Ishikawa (cell line): Measurements from ENCODE around the gene CD300LG.

Experiments
- CEBPB ChIP-seq: IDR thresholded peaks from 2 replicates; pipeline ENCODE4 v1.6.1; 2012
- CREB1 ChIP-seq: IDR thresholded peaks from 2 replicates; pipeline ENCODE4 v1.6.1; 2012; ENCODE audit warnings: low read depth
- EGR1 ChIP-seq: IDR thresholded peaks from 2 replicates; pipeline ENCODE4 v1.6.1; 2012
- EP300 ChIP-seq: IDR thresholded peaks from 2 replicates; pipeline ENCODE4 v1.6.1; 2012; ENCODE audit warnings: borderline replicate concordance
- FOXM1 ChIP-seq: IDR thresholded peaks from 2 replicates; pipeline ENCODE4 v1.6.1; 2012; ENCODE audit warnings: low read depth, borderline replicate concordance
- NFIC ChIP-seq: IDR thresholded peaks from 2 replicates; pipeline ENCODE4 v1.6.1; 2012
- RAD21 ChIP-seq: IDR thresholded peaks from 2 replicates; pipeline ENCODE4 v1.6.1; 2012; ENCODE audit warnings: low read depth
- TAF1 ChIP-seq: IDR thresholded peaks from 2 replicates; pipeline ENCODE4 v1.6.1; 2012; ENCODE audit warnings: low read depth, mild to moderate bottlenecking
- TCF12 ChIP-seq: IDR thresholded peaks from 2 replicates; pipeline ENCODE4 v1.6.1; 2012; ENCODE audit warnings: low read depth
- TEAD4 ChIP-seq: IDR thresholded peaks from 2 replicates; pipeline ENCODE4 v1.6.1; 2012
- YY1 ChIP-seq: IDR thresholded peaks from 2 replicates; pipeline ENCODE4 v1.6.1; 2012; ENCODE audit warnings: low read depth
- ZBTB7A ChIP-seq: IDR thresholded peaks from 2 replicates; pipeline ENCODE4 v1.6.1; 2012; ENCODE audit warnings: low read depth
- TF ChIP-seq, protein P1 (sequence below): IDR thresholded peaks from 2 replicates; pipeline ENCODE4 v1.6.1; 2012
- TF ChIP-seq, protein P2 (sequence below): IDR thresholded peaks from 2 replicates; pipeline ENCODE4 v1.6.1; 2012; ENCODE audit warnings: low read depth, mild to moderate bottlenecking
- TF ChIP-seq, protein P3 (sequence below): IDR thresholded peaks from 2 replicates; pipeline ENCODE4 v1.6.1; 2012

Gene CD300LG

DNA sequence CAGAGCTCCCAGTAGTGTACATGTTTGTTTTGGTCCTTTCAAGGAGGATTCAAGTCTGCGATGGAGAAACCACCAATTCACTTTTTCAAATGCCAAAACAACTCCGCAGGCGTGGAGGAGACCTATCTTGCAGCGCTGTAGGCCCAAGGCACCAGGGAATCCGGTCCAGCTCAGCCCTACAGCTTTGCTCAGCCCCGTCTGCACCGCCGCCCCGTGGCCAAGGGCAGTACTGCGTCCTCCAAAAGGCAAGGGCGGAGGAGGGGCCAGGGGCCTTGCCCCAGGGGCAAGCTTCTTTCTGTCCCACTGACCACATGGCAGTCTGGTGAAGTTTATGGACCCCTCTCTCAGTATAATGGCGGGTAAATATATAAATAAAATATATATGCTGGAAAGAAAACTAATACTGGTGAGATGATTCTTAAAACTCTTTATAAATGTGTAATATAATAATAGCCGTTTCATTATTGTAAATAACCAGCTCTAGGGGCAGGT is 709 bp upstream of the CD300LG start:
- TF ChIP-seq ZBTB7A = peak; percentile 82; the same call in 1 of the 2 replicates
- TF ChIP-seq EP300 = no peak
- TF ChIP-seq RAD21 = peak; percentile 91
- no peak; the same call in 1 of the 2 replicates for TF ChIP-seq FOXM1
- TF ChIP-seq, protein P1, sequence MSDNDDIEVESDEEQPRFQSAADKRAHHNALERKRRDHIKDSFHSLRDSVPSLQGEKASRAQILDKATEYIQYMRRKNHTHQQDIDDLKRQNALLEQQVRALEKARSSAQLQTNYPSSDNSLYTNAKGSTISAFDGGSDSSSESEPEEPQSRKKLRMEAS = 0 out of 2 replicates have a peak, but pooled peaks have one; percentile 19

DNA sequence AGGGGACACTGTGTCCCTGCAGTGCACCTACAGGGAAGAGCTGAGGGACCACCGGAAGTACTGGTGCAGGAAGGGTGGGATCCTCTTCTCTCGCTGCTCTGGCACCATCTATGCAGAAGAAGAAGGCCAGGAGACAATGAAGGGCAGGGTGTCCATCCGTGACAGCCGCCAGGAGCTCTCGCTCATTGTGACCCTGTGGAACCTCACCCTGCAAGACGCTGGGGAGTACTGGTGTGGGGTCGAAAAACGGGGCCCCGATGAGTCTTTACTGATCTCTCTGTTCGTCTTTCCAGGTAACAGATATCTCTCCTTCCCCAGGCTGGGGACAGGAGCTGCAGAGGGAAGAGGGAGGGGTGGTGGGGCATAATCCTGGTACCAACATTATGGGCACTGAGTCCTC is 1.6 kb downstream of the CD300LG start:
- no peak for TF ChIP-seq TEAD4
- TF ChIP-seq YY1 = no peak
- TF ChIP-seq, protein P2, sequence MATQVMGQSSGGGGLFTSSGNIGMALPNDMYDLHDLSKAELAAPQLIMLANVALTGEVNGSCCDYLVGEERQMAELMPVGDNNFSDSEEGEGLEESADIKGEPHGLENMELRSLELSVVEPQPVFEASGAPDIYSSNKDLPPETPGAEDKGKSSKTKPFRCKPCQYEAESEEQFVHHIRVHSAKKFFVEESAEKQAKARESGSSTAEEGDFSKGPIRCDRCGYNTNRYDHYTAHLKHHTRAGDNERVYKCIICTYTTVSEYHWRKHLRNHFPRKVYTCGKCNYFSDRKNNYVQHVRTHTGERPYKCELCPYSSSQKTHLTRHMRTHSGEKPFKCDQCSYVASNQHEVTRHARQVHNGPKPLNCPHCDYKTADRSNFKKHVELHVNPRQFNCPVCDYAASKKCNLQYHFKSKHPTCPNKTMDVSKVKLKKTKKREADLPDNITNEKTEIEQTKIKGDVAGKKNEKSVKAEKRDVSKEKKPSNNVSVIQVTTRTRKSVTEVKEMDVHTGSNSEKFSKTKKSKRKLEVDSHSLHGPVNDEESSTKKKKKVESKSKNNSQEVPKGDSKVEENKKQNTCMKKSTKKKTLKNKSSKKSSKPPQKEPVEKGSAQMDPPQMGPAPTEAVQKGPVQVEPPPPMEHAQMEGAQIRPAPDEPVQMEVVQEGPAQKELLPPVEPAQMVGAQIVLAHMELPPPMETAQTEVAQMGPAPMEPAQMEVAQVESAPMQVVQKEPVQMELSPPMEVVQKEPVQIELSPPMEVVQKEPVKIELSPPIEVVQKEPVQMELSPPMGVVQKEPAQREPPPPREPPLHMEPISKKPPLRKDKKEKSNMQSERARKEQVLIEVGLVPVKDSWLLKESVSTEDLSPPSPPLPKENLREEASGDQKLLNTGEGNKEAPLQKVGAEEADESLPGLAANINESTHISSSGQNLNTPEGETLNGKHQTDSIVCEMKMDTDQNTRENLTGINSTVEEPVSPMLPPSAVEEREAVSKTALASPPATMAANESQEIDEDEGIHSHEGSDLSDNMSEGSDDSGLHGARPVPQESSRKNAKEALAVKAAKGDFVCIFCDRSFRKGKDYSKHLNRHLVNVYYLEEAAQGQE = no peak
- TF ChIP-seq, protein P3, sequence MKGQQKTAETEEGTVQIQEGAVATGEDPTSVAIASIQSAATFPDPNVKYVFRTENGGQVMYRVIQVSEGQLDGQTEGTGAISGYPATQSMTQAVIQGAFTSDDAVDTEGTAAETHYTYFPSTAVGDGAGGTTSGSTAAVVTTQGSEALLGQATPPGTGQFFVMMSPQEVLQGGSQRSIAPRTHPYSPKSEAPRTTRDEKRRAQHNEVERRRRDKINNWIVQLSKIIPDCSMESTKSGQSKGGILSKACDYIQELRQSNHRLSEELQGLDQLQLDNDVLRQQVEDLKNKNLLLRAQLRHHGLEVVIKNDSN = no peak
- no peak for TF ChIP-seq FOXM1
- TF ChIP-seq TAF1 = no peak
- TF ChIP-seq EP300 = no peak
- no peak for TF ChIP-seq TCF12
- no peak for TF ChIP-seq RAD21
- TF ChIP-seq, protein P1 = no peak
- no peak for TF ChIP-seq ZBTB7A
- no peak for TF ChIP-seq NFIC
- TF ChIP-seq CEBPB = no peak
- TF ChIP-seq CREB1 = no peak
- TF ChIP-seq EGR1 = no peak

DNA sequence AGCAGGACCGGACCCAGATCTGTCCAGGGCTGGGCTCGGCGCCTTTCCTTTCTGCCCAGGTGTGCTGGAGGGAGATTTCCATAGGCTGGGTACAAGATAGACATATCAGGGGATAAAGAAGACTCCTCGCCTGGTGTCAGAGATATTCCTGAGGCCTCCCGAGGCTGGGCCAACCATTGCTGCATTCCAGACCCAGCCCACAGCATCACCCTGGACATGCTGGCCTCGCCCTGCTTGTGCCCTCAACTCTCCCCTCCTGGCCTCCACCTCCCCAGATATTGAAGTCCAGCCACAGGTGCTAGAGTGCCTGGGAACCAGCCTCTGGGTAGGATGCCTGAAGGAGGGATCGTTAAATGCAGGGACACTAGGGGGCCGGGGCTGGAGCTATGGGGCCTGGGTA is 2.1 kb downstream of the CD300LG start:
- no peak for TF ChIP-seq CREB1
- TF ChIP-seq TAF1 = no peak
- no peak for TF ChIP-seq TCF12
- TF ChIP-seq, protein P1 = no peak
- TF ChIP-seq YY1 = no peak
- no peak for TF ChIP-seq EGR1
- TF ChIP-seq ZBTB7A = no peak
- TF ChIP-seq, protein P3 = no peak
- TF ChIP-seq RAD21 = no peak
- no peak for TF ChIP-seq TEAD4
- TF ChIP-seq FOXM1 = no peak
- TF ChIP-seq CEBPB = no peak
- no peak for TF ChIP-seq EP300
- no peak for TF ChIP-seq NFIC
- TF ChIP-seq, protein P2 = no peak

DNA sequence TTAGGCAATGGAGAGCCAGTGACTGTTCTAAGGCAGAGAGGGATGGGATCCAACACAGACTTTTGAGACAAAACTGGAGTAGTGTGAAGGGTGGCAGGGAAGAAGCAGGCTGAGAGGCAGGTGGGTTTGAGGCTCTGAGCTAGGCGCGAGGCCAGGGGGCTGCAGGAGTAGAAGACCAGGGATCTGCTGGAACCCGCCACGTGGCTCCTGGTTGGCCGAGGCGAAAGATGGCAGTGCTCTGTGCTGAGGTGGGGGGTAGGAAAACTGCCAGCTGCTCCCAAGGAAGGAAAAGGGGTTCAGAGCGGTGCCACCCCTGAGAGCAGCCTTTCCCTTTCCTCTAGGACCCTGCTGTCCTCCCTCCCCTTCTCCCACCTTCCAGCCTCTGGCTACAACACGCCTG is 5.6 kb downstream of the CD300LG start:
- TF ChIP-seq, protein P2 = no peak
- TF ChIP-seq EGR1 (no peak), TAF1 (no peak), CEBPB (no peak), ZBTB7A (no peak), RAD21 (no peak), YY1 (no peak), NFIC (no peak), TCF12 (no peak), EP300 (no peak), FOXM1 (no peak), TEAD4 (no peak), CREB1 (no peak)
- TF ChIP-seq, protein P3 = no peak
- TF ChIP-seq, protein P1 = no peak
